HCT116 (cell line): Measurements from ENCODE around the gene TCF12. TPM values are rescaled to one million over a fixed set of nuclear protein-coding genes. Genes with fewer than 3 reads are reported as not detected.

ENCODE experiments used
- ATAC-seq: fragments of 200-7000 bp; cut with Tn5 transposase; 2 replicates; pipeline ENCODE4 v1.9.1; 2020; ENCODE audit warnings: mild to moderate bottlenecking, moderate library complexity
- BruUV-seq: library from RNA; stranded (reverse); fragments of 400-500 nt; replicated peaks from 2 replicates; lab custom pipeline; 2021; lab: Mats Ljungman, UMichigan
- CTCF ChIA-PET: fragments of 300-600 bp; sonication (Branson Sonifier 250); formaldehyde crosslinking; loops from one replicate; lab custom pipeline; 2021; ENCODE audit warnings: antibody characterized with exemption; lab: Charles Lee
- POLR2A ChIA-PET: fragments of 300-600, 350-600 bp; sonication (Branson Sonifier 250); formaldehyde crosslinking; loops from one replicate; lab custom pipeline; 2021; ENCODE audit warnings: antibody characterized with exemption; lab: Charles Lee
- RAD21 ChIA-PET, 2 experiments: fragments of 300-600 bp; sonication (Branson Sonifier 250); formaldehyde crosslinking; loops; one replicate each; lab custom pipeline; 2023; ENCODE audit warnings: low total read pairs in 2 of 2; ENCODE audit not compliant: uncharacterized antibody in 2 of 2, unreplicated experiment in 2 of 2, low non-redundant PET in 1 of 2; lab: Charles Lee
- DNase-seq: peaks from one replicate; pipeline ENCODE4 v3.0.0-alpha.2; 2010; ENCODE audit warnings: low read depth, low spot score
- H2AFZ ChIP-seq: fragments of 200-600 bp; shearing (Covaris generic), sonication (generic); 2 replicates; pipeline ENCODE4 v1.6.1; 2017; ENCODE audit warnings: low read depth, mixed run types, mixed read lengths, antibody characterized with exemption, low read length; ENCODE audit not compliant: poor library complexity, severe bottlenecking
- H3K27ac ChIP-seq: 2 replicates; pipeline ENCODE4 v1.5.1; 2012; ENCODE audit warnings: low read depth, low read length
- H3K27me3 ChIP-seq: fragments of 200-600 bp; sonication (generic); 2 replicates; pipeline ENCODE4 v1.6.1; 2016; ENCODE audit warnings: mixed run types, low read length, mixed read lengths; ENCODE audit not compliant: insufficient read depth
- H3K36me3 ChIP-seq, 2 experiments: fragments of 200-500 bp in 1 of 2; fragments of 200-600 bp in 1 of 2; sonication (Bioruptor generic) in 1 of 2; sonication (generic) in 1 of 2; 2 replicates each; pipeline versions ENCODE4 v1.5.1 to v1.6.1; 2014 to 2016; ENCODE audit warnings: low read length in 2 of 2, inconsistent platforms in 1 of 2, mixed read lengths in 1 of 2, mixed run types in 1 of 2; ENCODE audit not compliant: insufficient read depth in 2 of 2, control insufficient read depth in 1 of 2
- H3K4me1 ChIP-seq, 2 experiments: fragments of 200-600 bp in 1 of 2; sonication (generic) in 1 of 2; 2 replicates each; pipeline versions ENCODE4 v1.5.1 to v1.6.1; 2012 to 2017; ENCODE audit warnings: low read length in 2 of 2, inconsistent platforms in 1 of 2, mild to moderate bottlenecking in 1 of 2, mixed read lengths in 1 of 2, mixed run types in 1 of 2, moderate library complexity in 1 of 2; ENCODE audit not compliant: insufficient read depth in 2 of 2, control insufficient read depth in 1 of 2
- H3K4me2 ChIP-seq: fragments of 200-600 bp; sonication (generic); 2 replicates; pipeline ENCODE4 v1.6.1; 2017; ENCODE audit warnings: mixed run types, low read length, mixed read lengths
- H3K4me3 ChIP-seq, 2 experiments: fragments of 200-600 bp in 1 of 2; sonication (generic) in 1 of 2; replicated peaks in 1 of 2; 2 replicates each; pipeline ENCODE4 v1.5.1; 2011 to 2016; ENCODE audit warnings: low read length in 2 of 2, control low read depth in 1 of 2, low read depth in 1 of 2, mild to moderate bottlenecking in 1 of 2, mixed read lengths in 1 of 2, mixed run types in 1 of 2
- H3K79me2 ChIP-seq: fragments of 200-600 bp; sonication (generic); 2 replicates; pipeline ENCODE4 v1.6.1; 2017; ENCODE audit warnings: mild to moderate bottlenecking, mixed run types, low read length, moderate library complexity, mixed read lengths; ENCODE audit not compliant: insufficient read depth
- H3K9ac ChIP-seq: fragments of 200-600 bp; sonication (generic); 2 replicates; pipeline ENCODE4 v1.6.1; 2016; ENCODE audit warnings: low read length, mixed read lengths
- H3K9me2 ChIP-seq: fragments of 200-600 bp; sonication (generic), shearing (Covaris generic); 2 replicates; pipeline ENCODE4 v1.6.1; 2017; ENCODE audit warnings: mixed run types, mild to moderate bottlenecking, moderate library complexity; ENCODE audit not compliant: insufficient read depth
- H3K9me3 ChIP-seq, 2 experiments: fragments of 200-500 bp in 1 of 2; fragments of 200-600 bp in 1 of 2; sonication (Bioruptor generic) in 1 of 2; sonication (generic) in 1 of 2; 2 replicates each; pipeline ENCODE4 v1.6.1; 2014 to 2017; ENCODE audit warnings: low read length in 2 of 2, mixed read lengths in 2 of 2, inconsistent platforms in 1 of 2, low read depth in 1 of 2, mild to moderate bottlenecking in 1 of 2, mixed run types in 1 of 2, moderate library complexity in 1 of 2; ENCODE audit not compliant: control insufficient read depth in 1 of 2, insufficient read depth in 1 of 2
- H4K20me1 ChIP-seq: fragments of 200-600 bp; sonication (generic), shearing (Covaris generic); 2 replicates; pipeline ENCODE4 v1.6.1; 2017; ENCODE audit warnings: mixed run types, mild to moderate bottlenecking, moderate library complexity; ENCODE audit not compliant: insufficient read depth
- ATF3 ChIP-seq: IDR thresholded peaks from 2 replicates; pipeline ENCODE4 v1.6.1; 2012
- CEBPB ChIP-seq: IDR thresholded peaks from 2 replicates; pipeline ENCODE4 v1.6.1; 2012; ENCODE audit warnings: low read depth
- FOSL1 ChIP-seq: IDR thresholded peaks from 2 replicates; pipeline ENCODE4 v1.6.1; 2012; ENCODE audit warnings: low read depth
- JUND ChIP-seq: IDR thresholded peaks from 2 replicates; pipeline ENCODE4 v1.6.1; 2012
- MAX ChIP-seq: IDR thresholded peaks from 2 replicates; pipeline ENCODE4 v1.6.1; 2012
- POLR2AphosphoS5 ChIP-seq: IDR thresholded peaks from 2 replicates; pipeline ENCODE4 v1.6.1; 2011; ENCODE audit warnings: mild to moderate bottlenecking, low read depth, low read length, moderate library complexity
- RAD21 ChIP-seq: IDR thresholded peaks from 2 replicates; pipeline ENCODE4 v1.6.1; 2012; ENCODE audit warnings: low read depth, mild to moderate bottlenecking
- YY1 ChIP-seq: IDR thresholded peaks from 2 replicates; pipeline ENCODE4 v1.6.1; 2011; ENCODE audit warnings: low read length, low read depth, moderate library complexity, mild to moderate bottlenecking; ENCODE audit not compliant: insufficient replicate concordance; ENCODE audit errors: extremely low read depth
- ZBTB33 ChIP-seq: IDR thresholded peaks from 2 replicates; pipeline ENCODE4 v1.6.1; 2011; ENCODE audit warnings: mild to moderate bottlenecking, low read length, moderate library complexity; ENCODE audit not compliant: insufficient replicate concordance; ENCODE audit errors: extremely low read depth
- ZFX ChIP-seq: fragments of 450-650 bp; IDR thresholded peaks from 2 replicates; pipeline ENCODE4 v1.6.1; 2017
- ZNF274 ChIP-seq: fragments of 200-500 bp; sonication (Bioruptor generic); IDR thresholded peaks from 2 replicates; pipeline ENCODE4 v1.6.1; 2014; ENCODE audit warnings: mild to moderate bottlenecking, low read depth, low read length, inconsistent platforms
- intact Hi-C: fragments of 100-400 bp; cut with micrococcal nuclease; formaldehyde crosslinking; loops from 2 replicates; pipeline ENCODE4 v1.10.0; 2022
- total RNA-seq: library from RNA; stranded (reverse); gene quantifications from one replicate; pipeline ENCODE4 v1.2.1, GENCODE V29; 2021; ENCODE audit not compliant: unreplicated experiment

Gene TCF12
- total RNA-seq, 1 experiment from 2014 or later: 71.6 TPM

GRCh38 chr15:57092252-57092651 lies 173.8 kb downstream of the TCF12 start:
- RAD21 ChIA-PET: no interaction called here

More at GRCh38 chr15:57092252-57092651, 173.8 kb downstream of the TCF12 start:
- Histone ChIP-seq H3K36me3 (no peaks in the 10 kb centered on the region), H4K20me1 (no peaks in the 10 kb centered on the region), H3K27me3 (no peaks in the 10 kb centered on the region), H3K4me1 (no peaks in the 10 kb centered on the region), H3K4me2 (no peak overlapping the region), H3K9me2 (no peaks in the 10 kb centered on the region), H2AFZ (no peak overlapping the region), H3K4me3 (no peak overlapping the region), H3K9ac (no peak overlapping the region), H3K27ac (no peak overlapping the region), H3K79me2 (no peaks in the 10 kb centered on the region), H3K9me3 (no peaks in the 10 kb centered on the region)
- ATAC-seq (no peak), DNase-seq (no peak)
- intact Hi-C loops: no loop called here
- ChIA-PET POLR2A (no interaction called here), CTCF (no interaction called here)
- no TSS peak for BruUV-seq
- TF ChIP-seq CEBPB (no peak), RAD21 (no peak), POLR2AphosphoS5 (no peak), MAX (no peak), JUND (no peak), ZBTB33 (no peak), ZNF274 (no peak), FOSL1 (no peak), YY1 (no peak), ATF3 (no peak), ZFX (no peak)
